H9 (cell line): ENCODE measurements around the gene SCGB1D1. TPM values are rescaled to one million over a fixed set of nuclear protein-coding genes. Genes with fewer than 3 reads are reported as not detected.

Source experiments
- DNase-seq: peaks from one replicate; pipeline ENCODE4 v3.0.0-alpha.2; 2017
- H2AFZ ChIP-seq: one replicate; pipeline ENCODE4 v1.6.1; 2013; ENCODE audit warnings: mild to moderate bottlenecking, low read length, control low read depth, moderate library complexity
- H2AK5ac ChIP-seq: 2 replicates; pipeline ENCODE4 v1.6.1; 2013; ENCODE audit warnings: low read length, control low read depth, mixed read lengths; ENCODE audit not compliant: insufficient read length
- H2BK120ac ChIP-seq: one replicate; pipeline ENCODE4 v1.6.1; 2013; ENCODE audit warnings: low read depth, mild to moderate bottlenecking, low read length, control low read depth, inconsistent platforms; ENCODE audit not compliant: poor library complexity, severe bottlenecking
- H2BK12ac ChIP-seq: 2 replicates; pipeline ENCODE4 v1.6.1; 2013; ENCODE audit warnings: low read length, control low read depth, mixed read lengths, low read depth; ENCODE audit not compliant: insufficient read length
- H2BK15ac ChIP-seq: 2 replicates; pipeline ENCODE4 v1.6.1; 2013; ENCODE audit warnings: low read depth, low read length, control low read depth
- H2BK20ac ChIP-seq: one replicate; pipeline ENCODE4 v1.6.1; 2013; ENCODE audit warnings: low read depth, mild to moderate bottlenecking, low read length, control low read depth, inconsistent platforms; ENCODE audit not compliant: poor library complexity, severe bottlenecking
- H2BK5ac ChIP-seq: 2 replicates; pipeline ENCODE4 v1.6.1; 2013; ENCODE audit warnings: low read length, control low read depth, mixed read lengths; ENCODE audit not compliant: insufficient read length
- H3K14ac ChIP-seq: 2 replicates; pipeline ENCODE4 v1.6.1; 2013; ENCODE audit warnings: low read length, control low read depth; ENCODE audit not compliant: insufficient read depth
- H3K18ac ChIP-seq: 2 replicates; pipeline ENCODE4 v1.6.1; 2013; ENCODE audit warnings: low read depth, mild to moderate bottlenecking, mixed read lengths, low read length, control low read depth; ENCODE audit not compliant: insufficient read length
- H3K23ac ChIP-seq: 2 replicates; pipeline ENCODE4 v1.6.1; 2013; ENCODE audit warnings: low read length, control low read depth, mixed read lengths, low read depth; ENCODE audit not compliant: insufficient read length
- H3K23me2 ChIP-seq: 2 replicates; pipeline ENCODE4 v1.6.1; 2013; ENCODE audit warnings: low read depth, mild to moderate bottlenecking, mixed read lengths, low read length, control low read depth; ENCODE audit not compliant: insufficient read length, poor library complexity, severe bottlenecking
- H3K27ac ChIP-seq: 2 replicates; pipeline ENCODE4 v1.5.1; 2013; ENCODE audit warnings: low read length, control low read depth, mixed read lengths, low read depth; ENCODE audit not compliant: insufficient read length
- H3K27me3 ChIP-seq: 2 replicates; pipeline ENCODE4 v1.6.1; 2013; ENCODE audit warnings: low read length, control low read depth, inconsistent platforms; ENCODE audit not compliant: insufficient read depth
- H3K4ac ChIP-seq: 2 replicates; pipeline ENCODE4 v1.6.1; 2013; ENCODE audit warnings: low read depth, mild to moderate bottlenecking, control low read depth, inconsistent platforms, low read length, moderate library complexity
- H3K4me1 ChIP-seq: 2 replicates; pipeline ENCODE4 v1.6.1; 2013; ENCODE audit warnings: low read length, control low read depth, inconsistent platforms; ENCODE audit not compliant: insufficient read depth
- H3K4me2 ChIP-seq: 2 replicates; pipeline ENCODE4 v1.6.1; 2013; ENCODE audit warnings: low read length, control low read depth, mixed read lengths; ENCODE audit not compliant: insufficient read length, insufficient read depth
- H3K56ac ChIP-seq: 2 replicates; pipeline ENCODE4 v1.6.1; 2013; ENCODE audit warnings: low read depth, mild to moderate bottlenecking, mixed read lengths, low read length, control low read depth; ENCODE audit not compliant: insufficient read length
- H3K79me1 ChIP-seq: 2 replicates; pipeline ENCODE4 v1.6.1; 2013; ENCODE audit warnings: low read depth, mild to moderate bottlenecking, moderate library complexity, low read length, control low read depth, inconsistent platforms; ENCODE audit not compliant: insufficient read depth, poor library complexity, severe bottlenecking
- H3K79me2 ChIP-seq: 2 replicates; pipeline ENCODE4 v1.6.1; 2013; ENCODE audit warnings: low read length, control low read depth, inconsistent platforms; ENCODE audit not compliant: insufficient read depth
- H3K9ac ChIP-seq: 2 replicates; pipeline ENCODE4 v1.6.1; 2013; ENCODE audit warnings: low read length, control low read depth, mixed read lengths; ENCODE audit not compliant: insufficient read length; ENCODE audit errors: extremely low read depth
- H3K9me3 ChIP-seq: one replicate; pipeline ENCODE4 v1.6.1; 2013; ENCODE audit warnings: low read depth, low read length, inconsistent platforms; ENCODE audit not compliant: control insufficient read depth
- H3T11ph ChIP-seq: one replicate; pipeline ENCODE4 v1.6.1; 2013; ENCODE audit warnings: mild to moderate bottlenecking, low read length, control low read depth, inconsistent platforms
- H4K20me1 ChIP-seq: one replicate; pipeline ENCODE4 v1.6.1; 2013; ENCODE audit not compliant: control insufficient read depth, insufficient read length, insufficient read depth
- H4K5ac ChIP-seq: 2 replicates; pipeline ENCODE4 v1.6.1; 2013; ENCODE audit warnings: low read depth, mild to moderate bottlenecking, mixed read lengths, low read length, control low read depth; ENCODE audit not compliant: insufficient read length
- H4K8ac ChIP-seq: replicated peaks from 2 replicates; pipeline ENCODE4 v1.6.1; 2013; ENCODE audit warnings: low read length, control low read depth, mixed read lengths, low read depth; ENCODE audit not compliant: insufficient read length
- H4K91ac ChIP-seq: 2 replicates; pipeline ENCODE4 v1.6.1; 2013; ENCODE audit warnings: low read depth, mild to moderate bottlenecking, moderate library complexity, mixed read lengths, low read length, control low read depth; ENCODE audit not compliant: insufficient read length
- H3K27ac Mint-ChIP-seq, 3 experiments: 2 replicates in 2 of 3; 3 replicates in 1 of 3; pipeline ENCODE4 v1.8.0; 2020 to 2021; ENCODE audit warnings: mixed read lengths in 3 of 3, mild to moderate bottlenecking in 1 of 3, moderate library complexity in 1 of 3
- H3K27me3 Mint-ChIP-seq: 2 replicates; pipeline ENCODE4 v1.8.0; 2021; ENCODE audit warnings: low read depth, mild to moderate bottlenecking, moderate library complexity, mixed read lengths
- H3K36me3 Mint-ChIP-seq, 3 experiments: 2 replicates in 2 of 3; 3 replicates in 1 of 3; pipeline ENCODE4 v1.8.0; 2020 to 2021; ENCODE audit warnings: low read depth in 3 of 3, mixed read lengths in 3 of 3; ENCODE audit not compliant: insufficient read depth in 1 of 3
- H3K4me1 Mint-ChIP-seq, 2 experiments: 2 replicates each; pipeline ENCODE4 v1.8.0; 2020; ENCODE audit warnings: mixed read lengths in 2 of 2
- H3K4me3 Mint-ChIP-seq, 2 experiments: 2 replicates in 1 of 2; 3 replicates in 1 of 2; pipeline ENCODE4 v1.8.0; 2020 to 2021; ENCODE audit warnings: mild to moderate bottlenecking in 2 of 2, mixed read lengths in 2 of 2, moderate library complexity in 1 of 2
- H3K9me3 Mint-ChIP-seq, 2 experiments: 2 replicates in 1 of 2; 3 replicates in 1 of 2; pipeline ENCODE4 v1.8.0; 2020; ENCODE audit warnings: mild to moderate bottlenecking in 2 of 2, mixed read lengths in 2 of 2, moderate library complexity in 1 of 2
- WGBS: extraction: QIAGEN DNeasy Blood & Tissue Kit; methylation state at CpG from one replicate; pipeline ENCODE4 v1.1.7; 2013; ENCODE audit warnings: missing lambda C conversion rate, low lambda C conversion rate, mixed read lengths; ENCODE audit not compliant: insufficient read length; ENCODE audit errors: extremely low coverage; 5-methylcytosine and 5-hydroxymethylcytosine counted together
- total RNA-seq: library from RNA; stranded (reverse); gene quantifications from 2 replicates; pipeline ENCODE4 v1.2.1, GENCODE V29; 2021
- TF ChIP-seq, protein P1 (sequence below): fragments of 200-600 bp; sonication (generic); conservative IDR thresholded peaks from 3 replicates; pipeline ENCODE4 v1.8.0; 2021; ENCODE audit warnings: antibody characterized with exemption, mild to moderate bottlenecking

SCGB1D1 gene
- total RNA-seq, 1 experiment from 2014 or later, result not detected

DNA sequence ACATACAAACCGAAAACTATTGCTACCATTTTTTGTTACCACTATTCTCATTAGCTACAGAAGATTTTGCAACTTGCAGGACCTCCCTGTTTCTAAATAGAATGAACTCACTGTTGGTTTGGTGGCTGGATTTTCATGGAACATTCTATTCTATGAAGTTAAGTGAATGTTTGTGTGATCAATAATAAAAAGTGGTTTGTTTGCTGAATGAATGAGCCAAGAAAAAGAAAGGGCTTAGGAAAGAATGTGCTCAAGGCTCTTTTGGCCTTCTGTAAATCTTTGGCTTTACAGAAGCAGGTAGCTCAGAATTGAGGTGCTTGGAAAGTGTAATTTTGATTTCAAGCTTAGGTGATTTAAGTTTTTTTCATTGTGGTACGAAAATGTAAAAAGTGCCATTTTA lies 46.2 kb downstream of the SCGB1D1 start:
- H4K8ac ChIP-seq, result no peak overlapping the region
- no peak overlapping the region for H2BK15ac ChIP-seq
- H3K56ac ChIP-seq, result no peak overlapping the region
- H3K4me1 ChIP-seq, result no peaks in the 10 kb centered on the region
- H3K9me3 ChIP-seq, result no peaks in the 10 kb centered on the region
- no peak overlapping the region for H2BK20ac ChIP-seq
- no peaks in the 10 kb centered on the region for H3K27me3 ChIP-seq
- no peak overlapping the region for H4K5ac ChIP-seq
- no peak overlapping the region for H3K18ac ChIP-seq
- Mint-ChIP-seq H3K27ac (no peak overlapping the region), H3K27me3 (peaks cover 40% of the 10 kb centered on the region), H3K9me3 (no peaks in the 10 kb centered on the region; a peak in 2 of 5 replicates), H3K4me3 (no peak overlapping the region), H3K36me3 (no peaks in the 10 kb centered on the region), H3K4me1 (no peaks in the 10 kb centered on the region)
- TF ChIP-seq, protein P1, sequence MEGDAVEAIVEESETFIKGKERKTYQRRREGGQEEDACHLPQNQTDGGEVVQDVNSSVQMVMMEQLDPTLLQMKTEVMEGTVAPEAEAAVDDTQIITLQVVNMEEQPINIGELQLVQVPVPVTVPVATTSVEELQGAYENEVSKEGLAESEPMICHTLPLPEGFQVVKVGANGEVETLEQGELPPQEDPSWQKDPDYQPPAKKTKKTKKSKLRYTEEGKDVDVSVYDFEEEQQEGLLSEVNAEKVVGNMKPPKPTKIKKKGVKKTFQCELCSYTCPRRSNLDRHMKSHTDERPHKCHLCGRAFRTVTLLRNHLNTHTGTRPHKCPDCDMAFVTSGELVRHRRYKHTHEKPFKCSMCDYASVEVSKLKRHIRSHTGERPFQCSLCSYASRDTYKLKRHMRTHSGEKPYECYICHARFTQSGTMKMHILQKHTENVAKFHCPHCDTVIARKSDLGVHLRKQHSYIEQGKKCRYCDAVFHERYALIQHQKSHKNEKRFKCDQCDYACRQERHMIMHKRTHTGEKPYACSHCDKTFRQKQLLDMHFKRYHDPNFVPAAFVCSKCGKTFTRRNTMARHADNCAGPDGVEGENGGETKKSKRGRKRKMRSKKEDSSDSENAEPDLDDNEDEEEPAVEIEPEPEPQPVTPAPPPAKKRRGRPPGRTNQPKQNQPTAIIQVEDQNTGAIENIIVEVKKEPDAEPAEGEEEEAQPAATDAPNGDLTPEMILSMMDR, result no peak
- no peak overlapping the region for H2AFZ ChIP-seq
- no peak overlapping the region for H2BK5ac ChIP-seq
- no peak overlapping the region for H2BK12ac ChIP-seq
- no peaks in the 10 kb centered on the region for H3K23me2 ChIP-seq
- H3K23ac ChIP-seq, result no peak overlapping the region
- H3K4ac ChIP-seq, result no peak overlapping the region
- H3K27ac ChIP-seq, result no peak overlapping the region
- H4K91ac ChIP-seq, result no peak overlapping the region
- H3K79me2 ChIP-seq, result no peaks in the 10 kb centered on the region
- no peak overlapping the region for H2AK5ac ChIP-seq
- H3T11ph ChIP-seq, result no peak overlapping the region
- no CpG with 5 or more reads among the region's 2 CpGs for WGBS
- DNase-seq, result no peak
- H4K20me1 ChIP-seq, result no peaks in the 10 kb centered on the region
- H2BK120ac ChIP-seq, result no peak overlapping the region
- no peak overlapping the region for H3K9ac ChIP-seq
- H3K14ac ChIP-seq, result no peak overlapping the region
- H3K4me2 ChIP-seq, result no peak overlapping the region
- no peaks in the 10 kb centered on the region for H3K79me1 ChIP-seq
